Endothelial cell of umbilical vein (primary cell): ENCODE measurements around the gene ECE2. TPM values are rescaled to one million over a fixed set of nuclear protein-coding genes. Genes with fewer than 3 reads are reported as not detected.

ENCODE experiments used
- BruUV-seq: library from RNA; stranded (reverse); fragments of 400-500 nt; replicated peaks from 2 replicates; lab custom pipeline; 2021; lab: Mats Ljungman, UMichigan
- CTCF ChIA-PET: fragments of 300-600, 350-600 bp; sonication (Branson Sonifier 250); formaldehyde crosslinking; loops from one replicate; lab custom pipeline; 2021; ENCODE audit warnings: antibody characterized with exemption, inconsistent platforms; lab: Charles Lee
- POLR2A ChIA-PET: fragments of 300-600, 350-600 bp; sonication (Branson Sonifier 250); formaldehyde crosslinking; loops from one replicate; lab custom pipeline; 2021; ENCODE audit warnings: antibody characterized with exemption, inconsistent platforms; lab: Charles Lee
- DNase-seq: peaks from one replicate; pipeline ENCODE4 v3.0.0-alpha.2; 2011; ENCODE audit warnings: low read depth, low spot score
- FAIRE-seq: peaks from 2 replicates; lab custom pipeline; 2011; peaks lifted over from hg19 to GRCh38; lab: Jason Lieb, UNC
- H2AFZ ChIP-seq: 2 replicates; pipeline ENCODE4 v1.6.0; 2012; ENCODE audit warnings: low read depth, low read length, control low read depth, inconsistent platforms
- H3K27ac ChIP-seq: 2 replicates; pipeline ENCODE4 v1.5.1; 2011; ENCODE audit warnings: low read depth, mild to moderate bottlenecking, control low read depth, low read length, moderate library complexity; ENCODE audit not compliant: insufficient read depth
- H3K27me3 ChIP-seq, 2 experiments: 2 replicates each; pipeline versions ENCODE4 v1.6.0 to v1.6.1; 2011; ENCODE audit warnings: low read length in 2 of 2, mixed read lengths in 1 of 2; ENCODE audit not compliant: control insufficient read depth in 2 of 2, insufficient read depth in 2 of 2
- H3K36me3 ChIP-seq, 2 experiments: 2 replicates in 1 of 2; 3 replicates in 1 of 2; pipeline ENCODE4 v1.5.1; 2011; ENCODE audit warnings: low read length in 2 of 2, mild to moderate bottlenecking in 1 of 2, moderate library complexity in 1 of 2; ENCODE audit not compliant: control insufficient read depth in 2 of 2, insufficient read depth in 2 of 2; ENCODE audit errors: extremely low read depth in 1 of 2
- H3K4me1 ChIP-seq: 3 replicates; pipeline ENCODE4 v1.5.1; 2011; ENCODE audit warnings: mild to moderate bottlenecking, low read length; ENCODE audit not compliant: control insufficient read depth, insufficient read depth; ENCODE audit errors: extremely low read depth
- H3K4me2 ChIP-seq: 2 replicates; pipeline ENCODE4 v1.6.1; 2011; ENCODE audit warnings: low read length, control low read depth, mixed read lengths; ENCODE audit not compliant: insufficient read depth
- H3K4me3 ChIP-seq, 3 experiments: fragments of 200-600 bp in 1 of 3; sonication (generic), shearing (Covaris generic) in 1 of 3; replicated peaks in 1 of 3; 2 replicates each; pipeline ENCODE4 v1.5.1; 2011 to 2016; ENCODE audit warnings: control low read depth in 3 of 3, low read length in 3 of 3, mild to moderate bottlenecking in 2 of 3, inconsistent platforms in 1 of 3, low read depth in 1 of 3, moderate library complexity in 1 of 3; ENCODE audit not compliant: insufficient read depth in 1 of 3
- H3K79me2 ChIP-seq: 2 replicates; pipeline ENCODE4 v1.6.0; 2012; ENCODE audit warnings: low read length, inconsistent platforms; ENCODE audit not compliant: control insufficient read depth, insufficient read depth
- H3K9ac ChIP-seq: replicated peaks from 2 replicates; pipeline ENCODE3; 2011; ENCODE audit warnings: low read length, control low read depth; ENCODE audit not compliant: insufficient read depth; ENCODE audit errors: extremely low read depth
- H3K9me1 ChIP-seq: replicated peaks from 3 replicates; pipeline ENCODE4 v1.6.0; 2011; ENCODE audit warnings: mild to moderate bottlenecking, low read length; ENCODE audit not compliant: control insufficient read depth, insufficient read depth; ENCODE audit errors: extremely low read depth
- H3K9me3 ChIP-seq: replicated peaks from 2 replicates; pipeline ENCODE4 v1.5.1; 2012; ENCODE audit warnings: low read length, inconsistent platforms; ENCODE audit not compliant: control insufficient read depth, insufficient read depth
- H4K20me1 ChIP-seq: replicated peaks from 2 replicates; pipeline ENCODE3; 2011; ENCODE audit warnings: mild to moderate bottlenecking, low read length; ENCODE audit not compliant: control insufficient read depth, insufficient read depth; ENCODE audit errors: extremely low read depth
- CTCF ChIP-seq, 2 donors: IDR thresholded peaks; 1 replicate in 1 of 2; 2 replicates in 1 of 2; pipeline ENCODE4 v1.5.1; 2011; ENCODE audit warnings: low read length in 2 of 2, mild to moderate bottlenecking in 2 of 2, moderate library complexity in 2 of 2, control low read depth in 1 of 2, inconsistent platforms in 1 of 2, low read depth in 1 of 2; ENCODE audit not compliant: insufficient read depth in 1 of 2; ENCODE audit errors: extremely low read depth in 1 of 2
- EZH2 ChIP-seq: IDR thresholded peaks from 2 replicates; pipeline ENCODE4 v1.6.1; 2012; ENCODE audit warnings: borderline replicate concordance, low read depth, mild to moderate bottlenecking, moderate library complexity, low read length, inconsistent platforms; ENCODE audit not compliant: severe bottlenecking
- FOS ChIP-seq: IDR thresholded peaks from 2 replicates; pipeline ENCODE4 v1.6.1; 2011; ENCODE audit warnings: mild to moderate bottlenecking, low read length, moderate library complexity, borderline replicate concordance; ENCODE audit not compliant: insufficient read depth
- GATA2 ChIP-seq: IDR thresholded peaks from 2 replicates; pipeline ENCODE4 v1.7.0; 2011; ENCODE audit warnings: low read depth, mild to moderate bottlenecking, moderate library complexity, mixed read lengths, low read length; ENCODE audit not compliant: insufficient read length, insufficient read depth
- JUN ChIP-seq: IDR thresholded peaks from 2 replicates; pipeline ENCODE4 v1.6.1; 2011; ENCODE audit warnings: borderline replicate concordance, low read depth; ENCODE audit not compliant: insufficient read length, insufficient read depth
- MAX ChIP-seq: IDR thresholded peaks from 2 replicates; pipeline ENCODE4 v1.6.1; 2011; ENCODE audit not compliant: insufficient read depth, insufficient read length
- MYC ChIP-seq: IDR thresholded peaks from one replicate; pipeline ENCODE4 v1.6.1; 2011; ENCODE audit warnings: mild to moderate bottlenecking, low read depth, low read length
- POLR2A ChIP-seq: IDR thresholded peaks from 2 replicates; pipeline ENCODE4 v1.6.1; 2012; ENCODE audit warnings: low read depth, mild to moderate bottlenecking, control low read depth, low read length
- POLR2AphosphoS5 ChIP-seq: IDR thresholded peaks from 2 replicates; pipeline ENCODE4 v1.6.1; 2012; ENCODE audit warnings: low read depth, mild to moderate bottlenecking, control low read depth, low read length, moderate library complexity; ENCODE audit not compliant: insufficient read depth
- dilution Hi-C: fragments of 300-500 bp; cut with MboI; formaldehyde crosslinking; loops from one replicate; pipeline ENCODE4 v1.15.0; 2019; ENCODE audit warnings: low sequenced_read_pairs; ENCODE audit not compliant: extremely low pct_ligation_motif_present
- intact Hi-C: fragments of 100-400 bp; cut with micrococcal nuclease; formaldehyde crosslinking; loops from one replicate; pipeline ENCODE4 v1.10.0; 2022
- polyA plus RNA-seq, 4 experiments: library from polyadenylated mRNA; depleted of rRNA in 3 of 4; stranded (reverse) in 3 of 4; unstranded in 1 of 4; fragments of >200 nt; gene quantifications; 2 replicates each; pipeline versions ENCODE4 v1.2.1 to v1.2.3, GENCODE V29; 2011 to 2012; ENCODE audit warnings: missing spikeins in 1 of 4
- total RNA-seq: library from RNA; stranded (reverse); gene quantifications from 2 replicates; pipeline ENCODE4 v1.2.3, GENCODE V29; 2021

The ECE2 gene
- total and polyA plus RNA-seq, 2 donors (not counting 3 experiments of a cell fraction or from before 2014, with no cell fraction given): not detected

GRCh38 chr3:184242297-184242685, 33.5 kb upstream of the ECE2 start:
- ChIA-PET POLR2A (no interaction called here), CTCF (interaction anchor here (0.9 to 8.1 kb wide), 13 partner anchors 9 to 349 kb away, joined by 3 to 98 read pairs (median 6); partner anchors contain the start of genes ABCF3, AP2M1, CAMK2N2 and EIF2B5)
- H4K20me1 ChIP-seq: no peaks in the 10 kb centered on the region
- no peak overlapping the region for H3K27ac ChIP-seq
- intact Hi-C loops: loop anchor here (5.0 kb wide), 1 partner anchor 225 kb away; the partner anchor contains the start of gene ABCC5
- TF ChIP-seq CTCF (IDR thresholded peaks at IDR 0.05; ENCODE audit: extremely low read depth in 1 of 2, insufficient read depth in 1 of 2, low read depth in 1 of 2, low read length in 2 of 2): no peak
- TF ChIP-seq GATA2: no peak
- no peak for TF ChIP-seq MAX
- TF ChIP-seq JUN: no peak
- no peak for TF ChIP-seq FOS
- no peak for TF ChIP-seq POLR2AphosphoS5
- no peak for TF ChIP-seq POLR2A
- TF ChIP-seq MYC: no peak
- no peak for TF ChIP-seq EZH2
- no peaks in the 10 kb centered on the region for H3K27me3 ChIP-seq
- DNase-seq: no peak
- BruUV-seq: TSS peak; percentile 9
- no peaks in the 10 kb centered on the region for H3K9me1 ChIP-seq
- no peaks in the 10 kb centered on the region for H3K4me1 ChIP-seq
- H2AFZ ChIP-seq: no peak overlapping the region
- no peak overlapping the region for H3K4me2 ChIP-seq
- no peak overlapping the region for H3K9ac ChIP-seq
- H3K9me3 ChIP-seq: no peaks in the 10 kb centered on the region
- dilution Hi-C loops: no loop called here
- FAIRE-seq: no peak
- no peak overlapping the region for H3K4me3 ChIP-seq
- no peaks in the 10 kb centered on the region for H3K79me2 ChIP-seq
- H3K36me3 ChIP-seq: peaks cover 0 to 21% of the 10 kb centered on the region in 2 experiments
